ENCODE results near the gene ALDH3A1. TPM values are rescaled to one million over a fixed set of nuclear protein-coding genes. Genes with fewer than 3 reads are reported as not detected.

Gene ALDH3A1
- total RNA-seq, 6 experiments from 2014 or later, result 0.26 to 13.8 (median 1.7) TPM

DNA sequence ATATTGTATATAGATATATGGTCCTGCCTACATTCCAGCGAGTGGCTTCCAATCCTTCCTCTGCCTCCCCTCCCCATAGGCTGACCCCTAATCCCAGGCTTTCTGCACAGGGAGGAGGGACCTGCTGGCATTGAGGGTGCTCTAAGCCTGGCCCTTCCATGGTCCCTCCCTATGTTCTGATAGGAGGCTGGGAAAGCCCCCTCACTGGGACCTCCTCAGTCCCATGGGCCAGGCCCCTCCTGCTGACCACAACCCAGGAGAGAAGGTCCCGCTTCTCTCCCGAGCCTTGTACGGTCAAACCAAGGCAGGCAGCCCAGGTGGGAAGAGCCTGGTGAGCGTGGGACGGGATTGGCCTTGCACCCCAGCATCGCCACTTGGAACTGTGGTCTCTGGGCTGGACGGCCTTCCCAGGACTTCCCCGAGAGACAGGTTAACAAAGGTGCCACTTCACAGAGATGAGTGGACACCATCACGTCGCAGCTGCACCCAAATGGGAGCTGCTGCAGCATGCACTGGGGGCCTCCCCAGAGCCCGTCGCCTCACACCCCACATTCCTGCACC is 859 bp downstream of the ALDH3A1 start:
- no peak for DNase-seq
- 80% methylated on average over 1 of the region's 13 CpGs for WGBS (ENCODE audit: insufficient coverage, low coverage, low lambda C conversion rate, missing lambda C conversion rate)

DNA sequence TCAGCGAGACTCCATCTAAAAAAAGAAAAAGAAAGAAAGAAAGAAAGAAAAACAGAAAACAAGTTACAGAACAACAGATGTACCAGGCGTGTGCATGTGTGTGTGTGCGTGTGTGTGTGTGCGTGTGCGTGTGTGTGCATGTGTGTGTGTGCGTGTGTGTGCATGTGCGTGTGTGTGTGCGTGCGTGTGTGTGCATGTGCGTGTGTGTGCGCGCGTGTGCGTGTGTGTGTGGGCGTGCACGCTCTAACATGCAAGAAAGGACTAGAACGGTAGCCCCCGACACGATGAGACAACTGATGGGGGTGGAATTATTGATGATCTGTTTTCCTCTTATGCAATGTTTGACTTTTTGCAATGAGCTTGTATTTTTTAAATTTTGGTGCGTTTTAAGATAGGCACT is 1.6 kb downstream of the ALDH3A1 start:
- no peak overlapping the region for H3K27ac ChIP-seq
- ATAC-seq (no peak), DNase-seq (no peak)
- H3K27me3 ChIP-seq, result no peaks in the 10 kb centered on the region
- intact Hi-C loops (cut with DNase I), result no loop called here
- H3K36me3 ChIP-seq, result no peaks in the 10 kb centered on the region
- TF ChIP-seq, protein P1, sequence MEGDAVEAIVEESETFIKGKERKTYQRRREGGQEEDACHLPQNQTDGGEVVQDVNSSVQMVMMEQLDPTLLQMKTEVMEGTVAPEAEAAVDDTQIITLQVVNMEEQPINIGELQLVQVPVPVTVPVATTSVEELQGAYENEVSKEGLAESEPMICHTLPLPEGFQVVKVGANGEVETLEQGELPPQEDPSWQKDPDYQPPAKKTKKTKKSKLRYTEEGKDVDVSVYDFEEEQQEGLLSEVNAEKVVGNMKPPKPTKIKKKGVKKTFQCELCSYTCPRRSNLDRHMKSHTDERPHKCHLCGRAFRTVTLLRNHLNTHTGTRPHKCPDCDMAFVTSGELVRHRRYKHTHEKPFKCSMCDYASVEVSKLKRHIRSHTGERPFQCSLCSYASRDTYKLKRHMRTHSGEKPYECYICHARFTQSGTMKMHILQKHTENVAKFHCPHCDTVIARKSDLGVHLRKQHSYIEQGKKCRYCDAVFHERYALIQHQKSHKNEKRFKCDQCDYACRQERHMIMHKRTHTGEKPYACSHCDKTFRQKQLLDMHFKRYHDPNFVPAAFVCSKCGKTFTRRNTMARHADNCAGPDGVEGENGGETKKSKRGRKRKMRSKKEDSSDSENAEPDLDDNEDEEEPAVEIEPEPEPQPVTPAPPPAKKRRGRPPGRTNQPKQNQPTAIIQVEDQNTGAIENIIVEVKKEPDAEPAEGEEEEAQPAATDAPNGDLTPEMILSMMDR (IDR thresholded peaks at IDR 0.05), result no peak
- no peak for TF ChIP-seq POLR2A (IDR thresholded peaks at IDR 0.05)
- 70% methylated on average over 14 of the region's 20 CpGs for WGBS (ENCODE audit: insufficient coverage, low coverage, low lambda C conversion rate, missing lambda C conversion rate)
- H3K4me3 ChIP-seq, result no peak overlapping the region
- no peaks in the 10 kb centered on the region for H3K9me3 ChIP-seq
- peaks cover 0 to 21% (median 4%) of the 10 kb centered on the region in 4 donors for H3K4me1 ChIP-seq

More for the DNA sequence above, 859 bp downstream of the ALDH3A1 start:
- TF ChIP-seq, protein P1 (IDR thresholded peaks at IDR 0.05), result no peak
- no peak overlapping the region for H3K4me3 ChIP-seq
- intact Hi-C loops (cut with DNase I), result no loop called here
- no peaks in the 10 kb centered on the region for H3K36me3 ChIP-seq
- ATAC-seq, result no peak
- no peaks in the 10 kb centered on the region for H3K9me3 ChIP-seq
- H3K4me1 ChIP-seq, result peaks cover 0 to 23% (median 4%) of the 10 kb centered on the region in 4 donors
- no peak overlapping the region for H3K27ac ChIP-seq
- H3K27me3 ChIP-seq, result no peaks in the 10 kb centered on the region

DNA sequence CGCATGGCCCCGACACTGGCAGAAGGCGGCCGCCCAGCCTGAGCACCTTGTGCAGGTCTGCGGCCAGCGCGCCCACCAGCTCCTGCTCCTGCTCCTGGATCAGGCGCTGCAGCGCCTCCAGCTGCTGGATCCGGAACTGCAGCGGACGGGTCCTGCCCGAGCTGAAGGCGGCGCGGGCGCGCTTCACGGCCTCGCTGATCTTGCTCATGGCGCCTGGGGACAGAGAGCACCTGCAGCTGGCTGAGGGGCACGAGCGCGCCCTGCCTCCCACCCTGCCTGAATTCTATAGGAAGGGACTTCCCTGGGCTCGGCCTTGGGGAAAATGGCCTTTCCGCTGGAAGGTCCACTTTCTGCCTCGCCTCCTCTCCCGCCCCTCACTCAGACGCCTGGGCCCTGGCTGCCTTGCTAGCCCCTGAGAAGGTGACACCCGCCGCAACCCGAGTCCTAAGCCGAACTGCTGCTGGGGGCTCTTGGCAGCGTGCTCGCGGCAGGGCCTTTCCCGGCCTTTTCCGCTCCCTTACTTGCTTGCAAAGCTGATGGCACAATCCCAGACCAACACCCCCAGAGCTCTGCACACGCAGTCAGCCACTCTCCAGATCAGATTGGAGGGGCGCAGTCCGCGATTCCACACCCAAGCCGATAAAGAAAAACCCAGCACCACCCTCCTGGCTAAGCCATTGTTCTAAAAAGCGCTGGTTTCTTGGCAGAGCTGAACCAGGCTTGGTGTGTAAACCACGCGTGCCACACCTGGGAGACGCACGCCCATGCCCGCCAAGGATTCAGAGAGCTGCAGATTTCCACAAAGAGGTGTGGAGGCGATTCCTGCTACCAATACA is 3.0 kb downstream of the ALDH3A1 start:
- ATAC-seq (peak; percentile 76 to 91 (median 86)), DNase-seq (peak; percentile 85 to 91 (median 87))
- Histone ChIP-seq H3K27me3 (no peaks in the 10 kb centered on the region), H3K27ac (no peak overlapping the region), H3K9me3 (no peaks in the 10 kb centered on the region), H3K4me3 (peak overlapping the region; percentile 26 to 51 (median 40)), H3K4me1 (peaks cover 0 to 21% (median 4%) of the 10 kb centered on the region in 4 donors), H3K36me3 (no peaks in the 10 kb centered on the region)
- TF ChIP-seq POLR2A (IDR thresholded peaks at IDR 0.05), result no peak
- TF ChIP-seq, protein P1 (IDR thresholded peaks at IDR 0.05), result peak; percentile 79 to 90 (median 82)
- WGBS (ENCODE audit: insufficient coverage, low coverage, low lambda C conversion rate, missing lambda C conversion rate), result 52% methylated on average over 8 of the region's 50 CpGs
- intact Hi-C loops (cut with DNase I), result no loop called here

DNA sequence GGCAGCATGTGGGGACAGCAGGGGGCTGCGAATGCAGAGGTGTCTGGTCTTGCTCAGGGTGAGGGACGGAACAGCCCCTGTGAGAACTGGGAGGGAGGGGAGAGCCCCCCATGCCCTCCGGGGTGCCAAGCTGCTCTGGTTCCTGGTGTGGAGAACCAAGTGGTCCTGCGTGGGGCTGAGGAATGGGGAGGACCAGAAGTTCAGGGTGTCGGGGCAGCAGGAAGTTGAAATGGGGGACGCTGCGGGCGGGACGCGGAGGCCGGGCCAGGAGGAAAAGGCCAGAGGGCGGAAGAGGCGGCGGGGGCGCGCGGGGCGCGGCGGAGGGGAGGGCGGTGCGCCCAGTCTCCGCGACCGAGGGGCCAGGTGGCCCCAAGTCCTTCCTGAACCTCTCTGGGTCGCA is 3.6 kb downstream of the ALDH3A1 start:
- intact Hi-C loops (cut with DNase I), result no loop called here
- no peaks in the 10 kb centered on the region for H3K9me3 ChIP-seq
- peak overlapping the region; percentile 26 to 51 (median 40) for H3K4me3 ChIP-seq
- TF ChIP-seq, protein P1 (IDR thresholded peaks at IDR 0.05), result no peak
- TF ChIP-seq POLR2A (IDR thresholded peaks at IDR 0.05), result no peak
- H3K4me1 ChIP-seq, result peaks cover 0 to 21% (median 4%) of the 10 kb centered on the region in 4 donors
- ATAC-seq, result peak in 2 of 4 donors; percentile 3 to 8
- H3K36me3 ChIP-seq, result no peaks in the 10 kb centered on the region
- no peaks in the 10 kb centered on the region for H3K27me3 ChIP-seq
- H3K27ac ChIP-seq, result no peak overlapping the region
- 51% methylated on average over 4 of the region's 26 CpGs for WGBS (ENCODE audit: insufficient coverage, low coverage, low lambda C conversion rate, missing lambda C conversion rate)
- no peak for DNase-seq

Data from right lobe of liver (tissue), 6 donors.